KG1 (cell line): Measurements from ENCODE around the gene HGS.
A peak's percentile ranks its signal among the peaks of the same experiment; 100 is the strongest.

Source experiments
- DNase-seq: peaks from one replicate; lab custom pipeline; 2025; lab: John Stamatoyannopoulos, UW

Gene HGS

GRCh38 chr17:81683584-81684441 is at the start of gene HGS, which contains the start of gene ARL16:
Gene HGS, plus strand, starts transcription at chr17:81684011. Its CDS starts 56 bp downstream, at chr17:81684067.
Gene ARL16, minus strand, starts transcription at chr17:81683797. Its CDS starts 44 bp downstream, at chr17:81683753.
- DNase-seq, result peak; percentile 98

GRCh38 chr17:81635431-81635830 is 48.4 kb upstream of the HGS start:
- no peak for DNase-seq

- DNase-seq, result no peak
These were observed 47.8 kb upstream of the HGS start for GRCh38 chr17:81635973-81636504.

- peak; percentile 35 for DNase-seq
These were observed 47.1 kb upstream of the HGS start, which contains the start of the genes NPLOC4 and TSPAN10 for GRCh38 chr17:81636505-81637288. Gene NPLOC4, minus strand, starts transcription at chr17:81637112. Its CDS starts 182 bp downstream, at chr17:81636930. Gene TSPAN10, plus strand, starts transcription at chr17:81637196. Its CDS starts 5,217 bp downstream, at chr17:81642413.

- no peak for DNase-seq
These were observed 45.1 kb upstream of the HGS start for GRCh38 chr17:81638683-81639082.

- DNase-seq, result no peak
These were observed 43.8 kb upstream of the HGS start for GRCh38 chr17:81640011-81640410.

- DNase-seq, result no peak
These were observed 41.9 kb upstream of the HGS start for GRCh38 chr17:81641825-81642489.

GRCh38 chr17:81644496-81644895 is 39.3 kb upstream of the HGS start:
- no peak for DNase-seq

- DNase-seq, result no peak
These were observed 38.5 kb upstream of the HGS start for GRCh38 chr17:81644976-81645952.

- no peak for DNase-seq
These were observed 36.8 kb upstream of the HGS start for GRCh38 chr17:81646869-81647600.

- DNase-seq, result no peak
These were observed 36.2 kb upstream of the HGS start for GRCh38 chr17:81647640-81648012.

GRCh38 chr17:81648013-81648706 is 35.7 kb upstream of the HGS start:
- no peak for DNase-seq

GRCh38 chr17:81648707-81649085 is 35.1 kb upstream of the HGS start:
- no peak for DNase-seq

- DNase-seq, result no peak
These were observed 32.9 kb upstream of the HGS start for GRCh38 chr17:81650951-81651350.

GRCh38 chr17:81651692-81652091 is 32.1 kb upstream of the HGS start:
- no peak for DNase-seq

- DNase-seq, result no peak
These were observed 30.7 kb upstream of the HGS start for GRCh38 chr17:81652906-81653771.

GRCh38 chr17:81655378-81656117 is 28.3 kb upstream of the HGS start:
- DNase-seq, result no peak
